Measurements from ENCODE around the gene USP32.
"Not testable (repeated sequence)": the region's sequence is repeated elsewhere in the genome, so short reads cannot be mapped to it uniquely, and the experiment has no call there.

The USP32 gene

DNA sequence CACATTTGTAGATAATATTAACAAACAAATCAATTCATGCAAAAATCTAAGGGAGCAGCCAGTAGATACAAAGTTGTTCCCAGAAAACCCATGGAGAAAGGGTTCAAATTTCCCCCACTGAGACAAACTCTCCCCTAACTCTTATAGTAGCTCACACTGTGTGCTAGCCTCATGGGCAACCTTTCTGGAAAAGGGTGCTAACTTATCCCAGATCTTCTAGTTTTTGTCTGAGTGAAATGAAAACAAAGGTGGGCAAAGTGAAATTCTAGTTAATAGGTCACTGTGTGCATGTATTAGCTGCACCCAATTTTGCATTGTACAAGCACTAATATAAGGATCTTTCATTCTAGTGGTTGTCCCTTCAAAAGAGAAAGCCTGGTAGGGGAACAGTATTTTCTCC is 9.9 kb upstream of the USP32 start:
- no peak for DNase-seq

DNA sequence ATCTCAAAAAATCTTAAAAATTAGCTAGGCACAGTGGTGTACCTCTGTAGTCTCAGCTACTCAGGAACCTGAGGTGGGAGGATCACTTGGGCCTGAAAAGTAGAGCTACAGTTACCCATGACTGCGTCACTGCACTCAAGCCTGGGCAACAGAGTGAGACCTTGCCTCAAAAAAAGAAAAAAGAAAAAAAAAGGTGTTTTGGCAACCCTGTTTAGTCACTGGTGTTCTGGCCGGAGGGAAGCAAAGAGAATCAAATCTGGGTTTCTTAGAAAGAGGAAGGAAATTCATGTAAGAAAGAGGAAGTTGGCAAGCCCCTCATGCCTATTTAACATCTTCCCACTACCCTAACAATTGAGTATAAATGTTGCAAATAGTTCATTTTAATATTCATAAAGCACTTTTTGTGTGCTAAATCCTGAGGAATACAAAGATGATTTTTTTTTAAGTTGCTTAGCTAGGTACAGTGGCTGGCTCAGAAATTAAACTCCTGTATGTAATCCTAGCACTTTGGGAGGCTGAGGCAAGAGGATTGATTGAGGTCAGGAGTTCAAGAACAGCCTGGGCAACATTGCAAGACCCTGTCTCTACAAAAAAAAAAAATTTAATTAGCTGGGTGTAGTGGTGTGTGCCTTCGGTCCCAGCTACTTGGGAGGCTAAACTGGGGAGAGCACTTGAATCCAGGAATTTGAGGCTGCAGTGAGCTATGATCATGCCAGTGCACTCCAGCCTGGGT is 6.5 kb upstream of the USP32 start:
- no peak for DNase-seq

DNA sequence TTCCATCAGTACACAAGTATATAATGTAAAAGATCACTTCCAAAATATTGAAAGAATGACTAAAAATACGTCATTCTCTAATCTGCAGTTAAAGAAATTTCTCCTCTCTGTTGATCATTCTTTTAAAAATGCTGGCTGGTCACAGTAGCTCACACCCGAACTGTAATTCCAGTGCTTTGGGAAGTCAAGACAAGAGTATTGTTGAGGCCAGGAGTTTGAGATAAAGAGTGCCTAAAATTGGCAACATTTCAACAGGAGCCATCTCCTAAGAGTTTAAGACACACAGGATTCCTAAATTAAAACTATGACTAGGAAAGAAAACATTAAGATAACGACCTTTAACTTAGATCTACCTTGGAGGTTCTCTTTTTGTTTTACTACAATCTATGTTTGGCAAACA is 4.5 kb upstream of the USP32 start:
- DNase-seq = no peak

DNA sequence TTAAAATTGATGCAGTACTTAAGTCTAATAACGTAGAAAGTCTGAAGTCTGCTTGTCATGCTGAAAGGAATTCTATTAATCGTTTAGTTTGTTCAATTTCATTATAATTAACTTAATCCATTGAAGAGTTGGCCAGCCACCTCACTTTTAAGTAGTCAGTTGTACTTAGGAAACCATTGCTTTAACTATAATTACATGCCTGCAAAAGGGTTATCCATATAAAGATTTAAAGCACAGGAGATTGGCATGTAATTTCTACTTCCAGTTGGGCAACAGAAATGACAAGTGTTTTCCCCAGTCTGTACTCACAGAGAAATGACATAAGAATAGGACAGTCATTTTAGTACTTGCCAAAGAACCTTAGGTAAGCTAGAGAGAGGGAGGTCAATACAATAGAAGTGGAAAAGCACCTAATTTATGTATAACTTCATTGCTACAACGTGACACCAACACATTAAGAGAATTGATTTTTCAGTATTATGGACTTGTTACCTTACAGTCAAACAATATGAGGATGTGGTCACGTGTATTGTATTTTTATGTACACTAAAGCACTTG is 3.7 kb upstream of the USP32 start:
- DNase-seq = no peak

DNA sequence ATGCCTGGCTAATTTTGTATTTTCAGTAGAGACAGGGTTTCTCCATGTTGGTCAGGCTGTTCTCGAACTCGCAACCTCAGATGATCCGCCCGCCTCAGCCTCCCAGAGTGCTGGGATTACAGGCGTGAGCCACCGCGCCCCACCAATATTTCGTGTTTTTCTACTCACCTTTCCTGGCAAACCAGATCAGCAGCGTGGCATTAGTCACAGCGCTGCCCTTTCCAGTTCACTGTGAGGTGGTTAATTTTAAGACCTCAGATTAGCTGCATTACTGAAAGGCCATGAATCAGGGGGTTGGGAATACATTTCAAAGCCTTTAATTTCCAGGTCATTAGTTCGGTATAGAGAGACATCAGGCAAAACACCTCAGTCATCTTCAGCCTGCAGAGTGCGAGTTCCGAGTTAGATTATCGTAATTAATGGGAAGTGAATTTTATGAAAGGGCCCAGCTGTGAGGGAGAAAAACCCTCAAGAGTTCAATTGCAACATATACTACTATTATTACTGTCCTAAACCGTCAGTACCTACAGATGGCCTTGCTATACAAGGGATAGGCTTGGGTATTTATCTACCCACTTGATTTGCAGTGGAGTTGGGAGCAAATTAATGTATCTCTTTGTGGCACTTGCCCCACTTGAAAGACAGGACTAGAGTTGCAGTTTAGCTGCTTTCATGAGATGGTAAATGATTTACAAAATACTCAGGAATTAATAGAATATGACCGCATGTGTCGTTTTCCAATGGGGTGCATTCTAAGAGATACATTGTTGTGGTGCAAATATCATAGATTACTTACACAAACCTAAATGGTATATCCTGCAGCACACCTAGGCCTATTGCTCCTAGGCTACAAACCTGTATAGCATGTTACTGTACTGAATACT is 2.1 kb upstream of the USP32 start:
- no peak for DNase-seq

DNA sequence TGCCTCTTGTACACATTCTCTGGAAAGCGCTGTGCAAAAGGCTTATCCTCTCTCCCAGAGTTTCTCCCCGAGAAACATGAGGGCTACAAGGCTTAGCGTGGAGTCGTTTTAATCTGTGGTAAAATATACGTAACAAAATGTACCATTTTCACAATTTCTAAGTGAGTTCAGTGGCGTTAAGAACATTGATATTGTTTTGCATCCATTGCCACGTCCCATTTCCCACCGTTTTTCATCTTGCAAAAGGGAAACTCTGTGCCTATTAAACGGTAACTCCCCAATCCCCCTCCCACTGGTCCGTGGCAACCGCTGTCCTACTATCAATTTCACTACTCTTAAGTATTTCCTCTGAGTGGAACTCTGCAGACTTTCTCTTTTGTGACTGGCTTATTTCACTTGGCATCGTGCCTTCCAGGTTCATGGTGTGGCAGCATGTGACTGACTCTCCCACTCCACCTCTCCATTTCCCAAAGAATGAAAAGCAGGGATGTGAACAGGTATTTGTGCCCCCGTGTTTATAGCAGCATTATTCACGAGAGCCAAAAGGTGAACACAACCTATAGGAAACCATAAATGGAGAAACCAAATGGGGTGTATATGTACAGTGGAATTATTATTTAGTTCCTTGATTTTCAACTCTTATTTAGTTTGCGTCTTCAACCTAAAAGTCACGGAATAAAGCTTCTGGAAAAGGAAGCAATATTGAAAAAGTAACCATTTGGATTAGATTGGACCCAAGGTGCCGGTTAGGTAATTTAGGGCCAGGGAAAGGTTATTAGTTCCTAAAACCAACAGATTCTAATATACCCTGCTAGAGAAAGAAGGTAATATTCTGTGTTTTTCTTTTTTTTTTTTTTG is 1.1 kb upstream of the USP32 start:
- peak; percentile 58 for DNase-seq

DNA sequence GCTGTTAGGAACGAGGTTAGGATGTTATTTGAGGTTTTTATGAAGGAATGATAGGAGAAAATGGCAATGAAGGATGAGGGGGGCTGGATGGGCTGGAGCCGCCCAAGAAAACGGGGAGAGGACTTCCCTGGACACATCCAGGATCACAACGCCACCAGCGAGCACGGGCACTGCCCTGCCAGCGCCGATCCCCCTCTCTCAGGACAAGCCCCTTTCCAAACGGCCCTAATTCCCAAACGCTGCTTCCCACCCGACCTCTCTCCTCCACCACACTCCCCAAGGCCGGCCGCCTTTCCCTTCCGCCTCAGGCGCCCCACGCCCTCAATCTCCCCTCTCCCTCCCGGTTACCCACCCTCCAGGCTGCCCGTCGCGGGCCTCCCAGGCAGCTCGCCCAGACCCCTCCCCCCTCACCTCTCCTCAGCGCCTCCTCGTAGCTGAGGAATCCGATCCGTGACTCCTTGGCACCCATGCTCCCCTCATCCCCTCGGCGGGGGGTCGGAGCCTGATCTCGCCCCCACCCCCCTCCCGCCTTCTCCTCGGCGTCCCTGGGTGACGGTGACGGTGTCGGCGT is 377 bp downstream of the USP32 start:
- peak; percentile 40 for DNase-seq

DNA sequence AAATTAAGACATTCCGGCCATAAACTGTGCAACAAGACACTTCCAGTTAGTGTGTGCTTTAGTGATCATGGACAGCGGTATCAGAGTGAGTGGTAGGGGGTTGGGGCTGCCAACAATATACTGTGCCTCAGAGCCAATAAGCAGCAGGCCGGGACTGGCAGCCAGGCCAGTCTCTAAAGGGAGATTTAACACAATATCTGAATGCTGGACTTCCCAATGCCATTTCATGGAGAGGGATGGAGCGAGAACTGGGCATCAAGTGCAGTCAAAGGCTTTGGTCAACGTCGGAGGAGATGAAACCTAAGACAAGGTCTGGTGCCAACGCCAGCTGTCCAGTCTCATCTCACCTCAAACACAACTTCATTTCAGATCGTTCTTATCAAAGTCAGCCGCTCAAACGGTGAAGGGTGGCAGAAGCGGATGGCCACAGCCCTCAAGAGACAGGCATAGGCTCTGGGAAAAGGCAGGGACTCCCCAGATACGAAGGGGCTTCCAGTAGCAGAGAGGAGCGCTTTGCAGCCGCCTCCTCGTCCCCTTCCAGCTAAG is 935 bp downstream of the USP32 start:
- peak; percentile 80 for DNase-seq

DNA sequence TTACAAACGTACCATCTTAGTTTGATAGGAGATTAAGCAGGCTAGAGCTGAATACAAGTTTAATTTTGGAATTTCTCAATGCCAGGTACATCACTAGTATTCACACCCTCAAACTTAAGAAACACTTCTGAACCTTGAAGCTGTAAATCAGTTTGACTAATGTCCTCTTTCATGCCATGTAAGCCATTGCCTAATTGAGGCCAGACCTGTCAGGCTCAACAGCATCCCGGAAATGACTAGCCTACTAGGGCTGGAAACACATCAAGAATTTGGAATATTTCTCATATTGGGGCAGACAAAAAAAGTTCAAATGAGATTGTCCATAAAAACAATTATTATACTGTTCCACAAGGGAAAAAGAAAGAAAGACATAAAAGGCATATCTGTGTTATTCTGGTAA is 1.7 kb downstream of the USP32 start:
- DNase-seq = no peak

DNA sequence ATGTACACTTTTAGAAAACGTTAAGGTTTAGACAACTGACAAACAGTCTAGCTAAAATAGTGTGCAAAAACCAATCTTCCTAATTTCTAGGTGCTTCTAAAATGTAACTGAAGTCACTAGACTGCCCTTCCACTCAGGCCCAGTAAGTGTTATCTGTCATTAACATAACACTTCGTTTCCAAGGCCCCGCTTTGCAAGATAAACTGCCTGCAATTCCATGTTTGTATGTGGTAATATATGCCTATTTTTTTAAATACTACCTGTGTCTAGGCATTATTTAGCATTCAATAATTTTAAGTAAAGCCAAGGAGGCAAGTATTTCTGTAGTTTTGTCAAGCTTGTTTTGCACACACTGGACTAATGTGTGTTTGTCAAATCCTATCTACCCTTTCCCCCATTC is 3.2 kb downstream of the USP32 start:
- no peak for DNase-seq

DNA sequence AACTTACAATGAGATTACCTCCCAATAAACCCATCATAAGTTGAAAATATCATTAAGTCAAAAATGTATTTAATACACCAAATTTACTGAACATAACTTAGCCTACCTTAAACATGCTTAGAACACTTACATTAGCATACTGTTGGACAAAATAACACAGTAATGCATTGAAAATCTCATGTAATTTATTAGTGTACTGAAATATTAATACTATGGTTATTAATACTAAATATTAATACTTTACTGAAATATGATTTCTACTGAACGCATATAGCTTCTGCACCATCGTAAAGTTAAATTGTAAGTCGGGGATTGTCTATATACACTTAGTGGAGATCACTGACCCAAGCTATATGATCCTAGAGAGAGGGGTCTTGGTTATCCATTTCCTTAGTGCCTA is 4.3 kb downstream of the USP32 start:
- no peak for DNase-seq

DNA sequence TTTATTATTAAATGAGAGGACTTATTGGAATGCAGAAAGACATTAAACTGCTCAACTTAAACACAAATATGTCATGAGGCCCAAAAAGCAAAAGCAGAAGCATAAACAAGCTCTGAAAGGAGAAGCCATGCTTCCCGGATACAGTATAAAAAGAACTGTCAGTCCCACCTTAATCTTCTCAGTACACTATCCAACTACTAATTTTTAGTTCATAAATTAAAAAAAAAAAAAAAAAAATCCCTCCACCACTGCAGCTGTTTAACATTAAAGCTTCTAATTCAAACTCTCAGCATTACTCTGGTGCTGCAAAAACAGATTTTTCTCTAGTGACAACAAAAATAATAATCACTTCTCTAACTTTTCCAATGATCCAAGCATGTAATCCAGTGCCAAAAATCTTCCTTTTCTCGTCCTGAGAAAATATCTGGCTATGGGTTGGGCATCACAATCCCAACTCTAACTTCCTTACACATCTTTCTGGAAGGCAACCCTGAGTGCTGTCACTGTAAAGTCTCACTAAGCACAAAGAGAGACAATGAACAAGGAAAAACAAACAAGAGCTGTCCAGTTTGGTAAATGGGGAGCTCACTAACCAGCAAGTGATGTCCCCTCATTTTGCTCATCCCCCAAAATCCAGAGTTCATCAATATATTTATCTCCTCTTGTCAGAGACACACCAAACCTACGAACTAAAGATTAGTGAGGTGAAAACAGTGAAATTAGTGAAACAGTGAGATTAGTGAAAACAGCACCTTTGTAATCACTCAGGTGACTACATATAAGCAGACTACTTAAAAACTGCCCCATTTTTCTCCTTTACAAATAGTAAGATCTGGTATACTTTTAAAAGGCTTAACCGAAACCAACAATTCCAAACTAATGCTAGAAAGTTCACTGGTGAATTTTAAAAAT is 5.5 kb downstream of the USP32 start:
- no peak for DNase-seq

DNA sequence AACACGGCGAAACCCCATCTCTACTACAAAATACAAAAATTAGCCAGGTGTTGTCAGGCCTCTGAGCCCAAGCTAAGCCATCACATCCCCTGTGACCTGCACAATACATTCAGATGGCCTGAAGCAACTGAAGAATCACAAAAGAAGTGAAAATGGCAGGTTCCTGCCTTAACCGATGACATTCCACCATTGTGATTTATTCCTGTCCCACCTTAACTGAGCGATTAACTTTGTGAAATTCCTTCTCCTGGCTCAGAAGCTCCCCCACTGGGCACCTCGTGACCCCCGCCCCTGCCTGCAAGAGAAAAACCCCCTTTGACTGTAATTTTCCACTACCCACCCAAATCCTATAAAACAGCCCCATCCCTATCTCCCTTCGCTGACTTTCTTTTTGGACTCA is 7.0 kb downstream of the USP32 start:
- not testable (repeated sequence) for DNase-seq

DNA sequence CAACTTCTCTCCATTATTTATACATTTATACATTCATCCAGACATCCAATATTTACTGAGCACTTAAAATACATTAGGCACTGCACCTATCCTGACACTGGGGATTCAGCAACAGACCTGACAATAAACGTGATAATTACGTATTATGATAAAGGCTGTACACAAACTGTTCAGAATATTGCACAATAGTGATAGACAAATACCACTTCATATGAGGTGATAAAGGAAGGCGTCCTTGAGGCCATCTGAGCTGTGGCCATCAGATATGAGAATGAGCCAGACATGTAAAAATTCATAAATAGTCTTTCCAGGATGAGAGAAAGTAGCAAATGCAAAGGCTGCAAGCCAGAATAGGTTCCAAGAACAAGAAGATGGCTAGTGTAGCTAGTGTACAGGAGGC is 8.6 kb downstream of the USP32 start:
- DNase-seq = no peak

DNA sequence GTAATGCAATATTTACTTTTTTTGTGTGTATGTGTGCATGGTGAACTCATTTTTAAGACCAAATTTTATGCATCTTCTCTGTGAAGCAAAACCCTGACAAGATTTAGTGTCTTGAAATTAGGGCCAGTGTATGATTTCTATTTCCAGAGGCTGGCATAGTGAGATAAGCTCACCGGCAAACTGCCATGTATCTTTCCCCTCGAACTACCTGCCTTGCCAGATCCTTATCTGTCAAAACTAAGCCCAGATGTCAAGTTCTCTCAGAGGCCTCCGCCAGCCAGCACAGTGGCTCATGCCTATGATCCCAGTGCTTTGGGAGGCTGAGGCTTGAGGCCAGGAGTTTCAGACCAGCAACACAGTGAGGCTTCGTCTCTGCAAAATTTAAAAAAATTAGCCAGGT is 10.0 kb downstream of the USP32 start:
- peak; percentile 8 for DNase-seq

DNA sequence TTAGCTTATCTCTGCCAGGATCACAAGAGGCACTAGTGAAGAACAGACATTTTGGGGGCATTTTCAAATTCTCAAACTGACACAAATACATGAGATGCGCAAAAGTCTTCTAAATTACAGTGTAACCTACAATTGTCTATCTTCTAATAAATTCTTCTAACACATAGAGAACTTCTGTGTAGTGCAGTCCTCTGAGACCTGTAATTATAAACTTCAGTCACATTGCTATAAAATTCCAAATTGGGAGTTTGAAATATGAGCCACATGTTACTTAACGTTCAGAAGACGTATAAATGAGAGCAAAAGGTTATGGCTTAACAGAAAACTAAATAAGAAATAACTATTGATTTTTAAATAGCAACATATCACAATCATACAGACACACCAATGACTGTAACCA is 12.5 kb downstream of the USP32 start:
- not testable (repeated sequence) for DNase-seq

DNA sequence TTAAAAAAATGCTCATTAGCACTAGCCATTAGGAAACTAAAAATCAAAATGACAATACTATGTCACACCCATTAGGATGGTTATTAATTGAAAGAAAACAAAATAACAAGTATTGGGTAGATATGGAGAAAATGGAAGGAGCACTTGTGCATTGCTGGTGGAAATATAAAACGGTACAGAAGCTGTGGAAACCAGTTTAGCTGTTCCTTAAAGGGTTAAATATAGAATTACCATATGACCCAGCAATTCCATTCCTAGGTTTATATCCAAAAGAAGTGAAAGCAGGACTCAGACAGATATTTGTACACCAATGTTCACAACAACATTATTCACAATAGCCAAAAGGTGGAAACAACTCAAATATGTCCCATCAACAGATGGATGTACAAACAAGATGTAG is 13.7 kb downstream of the USP32 start:
- DNase-seq = not testable (repeated sequence)

DNA sequence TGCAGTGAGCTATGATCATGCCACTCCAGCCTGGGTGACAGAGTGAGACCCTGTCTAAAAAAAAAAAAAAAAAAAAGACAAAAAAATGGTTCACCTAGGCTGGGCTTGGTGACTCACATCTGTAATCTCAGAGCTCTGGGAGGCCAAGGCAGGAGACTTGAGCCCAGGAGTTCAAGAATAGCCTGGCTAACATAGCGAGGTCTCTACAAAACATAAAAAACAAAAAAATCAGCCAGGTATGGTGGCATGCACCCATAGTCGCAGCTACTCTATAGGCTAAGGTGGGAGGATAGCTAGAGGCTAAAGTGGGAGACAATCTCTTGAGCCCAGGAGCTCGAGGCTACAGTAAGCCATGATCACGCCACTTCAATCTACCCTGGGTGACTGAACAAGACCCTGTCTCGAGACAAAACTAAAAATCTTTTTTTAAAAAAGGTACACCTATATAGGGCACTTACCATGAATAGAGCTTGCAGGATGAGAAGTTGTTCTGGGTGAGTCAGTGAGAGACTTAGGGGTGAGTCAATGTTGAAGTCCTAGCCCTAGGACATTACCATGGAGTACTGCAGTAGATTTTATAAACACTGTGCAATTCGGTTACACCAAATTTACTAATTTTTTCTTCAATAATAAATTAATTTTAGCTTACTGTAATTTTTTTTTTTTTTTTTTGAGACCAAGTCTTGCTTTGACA is 19.0 kb downstream of the USP32 start:
- DNase-seq = no peak

DNA sequence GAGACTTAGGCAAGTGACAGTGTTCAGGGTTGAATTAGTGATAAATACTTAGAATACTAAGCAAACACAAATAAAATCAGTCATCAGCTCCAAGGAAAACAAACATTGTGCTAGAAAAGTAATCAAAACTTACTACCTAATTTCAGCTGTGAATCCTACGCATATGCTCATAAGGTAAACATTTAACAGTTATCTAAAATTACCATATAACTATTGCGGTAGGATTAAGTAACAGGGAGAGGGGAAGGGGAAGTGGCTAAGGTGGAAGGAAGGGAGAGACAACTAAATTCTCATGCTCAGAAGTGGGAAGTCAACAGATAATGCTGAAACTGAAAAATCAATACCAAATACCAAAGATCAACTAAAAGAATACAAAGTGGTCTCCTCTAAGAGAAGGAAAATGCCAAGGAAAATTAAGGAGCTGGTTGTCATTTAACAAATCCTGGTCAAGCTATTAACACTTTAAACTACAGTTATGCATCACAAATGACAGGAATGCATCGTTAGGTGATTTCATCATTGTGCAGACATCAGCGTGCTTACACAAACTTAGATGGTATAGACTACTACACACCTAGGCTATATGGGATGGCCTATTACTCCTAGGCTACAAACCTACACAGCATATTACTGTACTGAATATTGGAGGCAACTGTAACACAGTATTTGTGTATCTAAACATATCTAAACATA is 20.0 kb downstream of the USP32 start:
- no peak for DNase-seq

DNA sequence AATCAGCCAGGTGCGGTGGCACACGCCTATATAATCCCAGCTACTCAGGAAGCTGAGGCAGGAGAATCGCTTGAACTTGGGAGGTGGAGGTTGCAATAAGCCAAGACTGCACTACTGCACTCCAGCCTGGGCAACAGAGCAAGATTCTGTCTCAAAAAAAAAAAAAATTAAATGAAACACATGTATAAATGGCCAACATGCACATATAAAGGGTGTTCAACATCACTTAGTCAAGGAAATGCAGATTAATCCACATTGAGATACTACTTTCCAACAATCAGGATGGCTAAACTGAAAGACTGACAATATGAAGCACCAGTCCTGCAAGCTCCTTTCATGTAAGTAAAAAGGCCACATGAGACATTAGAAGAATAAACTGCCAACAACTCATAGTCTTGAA is 20.5 kb downstream of the USP32 start:
- no peak for DNase-seq
